ENCODE data around the gene CHN2.
"Not testable (repeated sequence)": the region's sequence is repeated elsewhere in the genome, so short reads cannot be mapped to it uniquely, and the experiment has no call there.

The CHN2 gene

GRCh38 chr7:29189743-29190201, 4.8 kb upstream of the CHN2 start:
- DNase-seq (ENCODE audit: low spot score) (peak; percentile 81), FAIRE-seq (peak; percentile 52)

GRCh38 chr7:29190349-29191045, 4.1 kb upstream of the CHN2 start:
- FAIRE-seq = peak; percentile 62
- DNase-seq (ENCODE audit: low spot score) = no peak

- DNase-seq (ENCODE audit: low spot score) (no peak), FAIRE-seq (no peak)
These were observed 2.3 kb upstream of the CHN2 start for GRCh38 chr7:29192323-29192722.

GRCh38 chr7:29192811-29193210, 1.8 kb upstream of the CHN2 start:
- no peak for DNase-seq (ENCODE audit: low spot score)
- no peak for FAIRE-seq

- no peak for FAIRE-seq
- no peak for DNase-seq (ENCODE audit: low spot score)
These were observed 1.0 kb upstream of the CHN2 start for GRCh38 chr7:29193316-29194205.

- DNase-seq (ENCODE audit: low spot score) = no peak
- FAIRE-seq = no peak
These were observed 375 bp upstream of the CHN2 start for GRCh38 chr7:29194206-29194593.

- FAIRE-seq (peak; percentile 50), DNase-seq (ENCODE audit: low spot score) (no peak)
These were observed 1.6 kb downstream of the CHN2 start for GRCh38 chr7:29196191-29196590.

GRCh38 chr7:29196971-29197595, 2.5 kb downstream of the CHN2 start:
- DNase-seq (ENCODE audit: low spot score) (no peak), FAIRE-seq (no peak)

- FAIRE-seq = no peak
- no peak for DNase-seq (ENCODE audit: low spot score)
These were observed 3.3 kb downstream of the CHN2 start for GRCh38 chr7:29197916-29198315.

- DNase-seq (ENCODE audit: low spot score) (no peak), FAIRE-seq (no peak)
These were observed 5.2 kb downstream of the CHN2 start for GRCh38 chr7:29199776-29200175.

- no peak for DNase-seq (ENCODE audit: low spot score)
- no peak for FAIRE-seq
These were observed 8.1 kb downstream of the CHN2 start for GRCh38 chr7:29202651-29203069.

GRCh38 chr7:29204491-29205272, 10.1 kb downstream of the CHN2 start:
- DNase-seq (ENCODE audit: low spot score) (no peak), FAIRE-seq (no peak)

GRCh38 chr7:29207162-29207801, 12.7 kb downstream of the CHN2 start:
- DNase-seq (ENCODE audit: low spot score) (peak; percentile 50), FAIRE-seq (no peak)

GRCh38 chr7:29208410-29209250, 14.1 kb downstream of the CHN2 start:
- FAIRE-seq (no peak), DNase-seq (ENCODE audit: low spot score) (no peak)

GRCh38 chr7:29209745-29210144, 15.2 kb downstream of the CHN2 start:
- DNase-seq (ENCODE audit: low spot score) (no peak), FAIRE-seq (no peak)

GRCh38 chr7:29212736-29213135, 18.2 kb downstream of the CHN2 start:
- not testable (repeated sequence) for FAIRE-seq; DNase-seq (ENCODE audit: low spot score)

- DNase-seq (ENCODE audit: low spot score) (no peak), FAIRE-seq (no peak)
These were observed 19.5 kb downstream of the CHN2 start for GRCh38 chr7:29214056-29214455.

- FAIRE-seq = no peak
These were observed 20.2 kb downstream of the CHN2 start for GRCh38 chr7:29214816-29215215.

GRCh38 chr7:29216128-29216527, 21.6 kb downstream of the CHN2 start:
- FAIRE-seq (no peak), DNase-seq (ENCODE audit: low spot score) (no peak)

More at GRCh38 chr7:29214816-29215215, 20.2 kb downstream of the CHN2 start:
- no peak for DNase-seq (ENCODE audit: low spot score)

GRCh38 chr7:29217113-29217512, 22.5 kb downstream of the CHN2 start:
- no peak for FAIRE-seq
- no peak for DNase-seq (ENCODE audit: low spot score)
